ENCODE measurements around the gene NFIA. TPM values are rescaled to one million over a fixed set of nuclear protein-coding genes. Genes with fewer than 3 reads are reported as not detected.

The NFIA gene
- total RNA-seq, 4 donors from 2014 or later: 134 to 183 (median 148) TPM

DNA sequence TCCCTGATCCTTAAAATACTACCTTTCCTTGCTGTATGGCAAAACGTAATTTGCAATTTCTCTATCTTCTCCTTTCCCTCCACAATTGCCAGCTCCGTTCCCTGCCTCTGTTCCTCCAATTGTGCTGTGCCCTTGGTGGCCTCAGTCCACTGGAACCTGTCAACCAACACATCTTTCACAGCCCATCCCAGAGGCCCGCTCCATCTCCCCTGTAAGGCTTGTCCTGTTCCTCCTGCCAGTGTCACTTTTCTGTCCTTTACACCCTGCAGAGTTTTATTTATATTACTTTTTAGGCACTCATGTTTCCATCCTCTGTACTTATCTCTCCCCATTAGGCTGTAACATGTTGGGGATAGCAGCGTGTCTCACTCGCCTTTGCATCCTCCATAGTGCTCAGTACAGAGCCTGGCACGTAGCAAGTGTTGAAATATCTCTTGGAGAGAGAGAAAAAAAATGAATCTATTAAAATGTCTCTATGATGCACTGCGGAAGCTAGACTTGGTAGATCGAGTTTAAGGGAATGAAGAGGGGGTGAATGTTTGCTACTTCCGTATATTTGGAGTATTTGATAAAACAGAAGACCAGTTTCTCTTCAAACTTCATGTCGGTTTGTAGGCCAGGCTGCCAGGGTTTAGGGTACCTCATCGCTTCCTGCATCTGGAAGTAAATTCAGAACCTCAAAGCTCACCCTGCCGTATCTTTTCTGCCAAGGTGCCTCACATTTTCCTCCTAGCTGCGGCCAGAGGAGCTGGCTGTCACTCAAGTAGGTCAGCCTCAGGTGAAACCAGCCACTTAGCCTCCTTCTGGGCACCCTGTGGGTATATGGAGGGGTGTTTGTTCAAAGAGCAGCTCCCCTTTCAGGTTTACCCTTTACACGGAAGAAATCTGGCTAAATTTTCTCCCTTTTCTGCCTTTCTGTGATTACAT is 338.8 kb downstream of the NFIA start:
- 87% methylated on average over 14 of the region's 14 CpGs for WGBS

DNA sequence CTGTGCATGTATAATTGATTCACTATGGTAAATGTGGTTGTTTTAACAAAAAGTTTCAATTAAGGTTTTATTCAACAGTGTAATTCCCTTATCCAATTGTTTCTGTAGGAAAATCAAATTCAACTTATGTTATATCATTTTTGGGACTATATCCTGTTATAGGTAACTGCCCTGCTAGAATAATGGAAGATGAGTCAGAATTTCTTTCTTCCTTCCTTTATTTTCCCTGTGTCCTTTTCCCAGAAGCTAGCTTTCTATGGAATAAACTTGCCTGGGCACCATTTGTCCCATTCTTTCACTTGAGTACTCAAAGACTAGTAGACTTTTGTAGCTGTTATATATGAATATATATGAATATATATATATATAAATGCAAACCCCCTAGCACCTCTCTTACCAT is 341.3 kb downstream of the NFIA start:
- TF ChIP-seq, protein P1, sequence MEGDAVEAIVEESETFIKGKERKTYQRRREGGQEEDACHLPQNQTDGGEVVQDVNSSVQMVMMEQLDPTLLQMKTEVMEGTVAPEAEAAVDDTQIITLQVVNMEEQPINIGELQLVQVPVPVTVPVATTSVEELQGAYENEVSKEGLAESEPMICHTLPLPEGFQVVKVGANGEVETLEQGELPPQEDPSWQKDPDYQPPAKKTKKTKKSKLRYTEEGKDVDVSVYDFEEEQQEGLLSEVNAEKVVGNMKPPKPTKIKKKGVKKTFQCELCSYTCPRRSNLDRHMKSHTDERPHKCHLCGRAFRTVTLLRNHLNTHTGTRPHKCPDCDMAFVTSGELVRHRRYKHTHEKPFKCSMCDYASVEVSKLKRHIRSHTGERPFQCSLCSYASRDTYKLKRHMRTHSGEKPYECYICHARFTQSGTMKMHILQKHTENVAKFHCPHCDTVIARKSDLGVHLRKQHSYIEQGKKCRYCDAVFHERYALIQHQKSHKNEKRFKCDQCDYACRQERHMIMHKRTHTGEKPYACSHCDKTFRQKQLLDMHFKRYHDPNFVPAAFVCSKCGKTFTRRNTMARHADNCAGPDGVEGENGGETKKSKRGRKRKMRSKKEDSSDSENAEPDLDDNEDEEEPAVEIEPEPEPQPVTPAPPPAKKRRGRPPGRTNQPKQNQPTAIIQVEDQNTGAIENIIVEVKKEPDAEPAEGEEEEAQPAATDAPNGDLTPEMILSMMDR (IDR thresholded peaks at IDR 0.05): no peak
- TF ChIP-seq EP300 (IDR thresholded peaks at IDR 0.05) (no peak), POLR2A (IDR thresholded peaks at IDR 0.05; ENCODE audit: low read depth) (no peak), POLR2AphosphoS5 (IDR thresholded peaks at IDR 0.05) (no peak)
- Histone ChIP-seq H3K27me3 (no peaks in the 10 kb centered on the region), H3K27ac (replicated peaks in 1 of 4) (no peak overlapping the region), H3K36me3 (peaks cover 0 to 21% (median 2%) of the 10 kb centered on the region in 4 donors), H3K4me1 (peaks cover 18 to 37% (median 22%) of the 10 kb centered on the region in 4 donors), H3K4me3 (no peak overlapping the region), H3K9me3 (no peaks in the 10 kb centered on the region)
- intact Hi-C loops (cut with DNase I): no loop called here
- DNase-seq (ENCODE audit: extremely low spot score): no peak

More for the DNA sequence above, 338.8 kb downstream of the NFIA start:
- peaks cover 11 to 21% (median 17%) of the 10 kb centered on the region in 4 donors for H3K4me1 ChIP-seq
- no peak overlapping the region for H3K4me3 ChIP-seq
- H3K9me3 ChIP-seq: no peaks in the 10 kb centered on the region
- peak; percentile 81 for DNase-seq (ENCODE audit: extremely low spot score)
- TF ChIP-seq POLR2A (IDR thresholded peaks at IDR 0.05; ENCODE audit: low read depth) (no peak), POLR2AphosphoS5 (IDR thresholded peaks at IDR 0.05) (no peak), EP300 (IDR thresholded peaks at IDR 0.05) (no peak)
- TF ChIP-seq, protein P1 (IDR thresholded peaks at IDR 0.05): no peak
- H3K27me3 ChIP-seq: no peaks in the 10 kb centered on the region
- peaks cover 0 to 24% (median 2%) of the 10 kb centered on the region in 4 donors for H3K36me3 ChIP-seq
- no peak overlapping the region for H3K27ac ChIP-seq (replicated peaks in 1 of 4)
- intact Hi-C loops (cut with DNase I): no loop called here

DNA sequence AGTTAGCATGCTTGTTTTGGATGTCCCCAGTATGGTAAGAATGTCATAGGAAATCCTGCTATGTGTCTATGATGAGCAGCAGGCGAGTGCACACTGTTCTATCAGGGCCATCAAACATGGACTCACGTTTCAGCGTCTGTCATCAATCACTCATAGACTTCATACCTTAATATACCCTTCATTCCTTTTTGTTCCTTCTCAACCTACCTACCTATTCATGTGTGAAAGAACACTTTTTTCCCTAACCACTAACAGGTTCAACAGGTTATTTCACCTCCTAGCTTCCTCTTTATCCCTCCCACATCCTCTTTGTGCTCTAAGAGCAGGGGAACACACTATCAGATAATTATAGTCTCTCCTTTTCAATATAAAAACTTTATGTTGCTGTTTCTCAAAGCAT is 342.0 kb downstream of the NFIA start:
- Histone ChIP-seq H3K4me1 (peaks cover 17 to 31% (median 20%) of the 10 kb centered on the region in 4 donors), H3K9me3 (no peaks in the 10 kb centered on the region), H3K4me3 (no peak overlapping the region), H3K27ac (replicated peaks in 1 of 4) (no peak overlapping the region), H3K27me3 (no peaks in the 10 kb centered on the region), H3K36me3 (peaks cover 0 to 14% (median 2%) of the 10 kb centered on the region in 4 donors)
- WGBS: 90% methylated on average over 3 of the region's 3 CpGs
- DNase-seq (ENCODE audit: extremely low spot score): peak; percentile 42
- no peak for TF ChIP-seq POLR2AphosphoS5 (IDR thresholded peaks at IDR 0.05)
- TF ChIP-seq EP300 (IDR thresholded peaks at IDR 0.05): no peak
- TF ChIP-seq, protein P1 (IDR thresholded peaks at IDR 0.05): no peak
- TF ChIP-seq POLR2A (IDR thresholded peaks at IDR 0.05; ENCODE audit: low read depth): no peak
- intact Hi-C loops (cut with DNase I): no loop called here

DNA sequence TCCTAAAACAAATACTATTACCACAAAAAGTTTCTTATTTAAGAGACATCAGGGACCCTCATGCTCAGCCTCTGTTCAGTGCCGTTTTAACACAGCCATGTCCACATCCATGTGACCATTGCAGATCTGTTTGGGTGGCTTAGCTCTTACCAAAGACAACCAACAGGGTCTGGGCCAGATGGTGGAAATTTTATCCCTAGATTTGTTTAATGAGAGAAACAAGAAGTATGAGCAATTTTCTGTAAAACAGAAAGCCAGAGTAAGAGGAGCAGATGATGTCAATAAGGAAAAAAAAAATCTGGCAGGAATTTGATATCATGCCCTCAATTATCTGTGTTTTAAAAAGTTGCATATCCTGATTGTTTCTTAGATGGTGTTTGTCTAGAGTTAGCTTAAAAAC is 342.7 kb downstream of the NFIA start:
- intact Hi-C loops (cut with DNase I): no loop called here

More for the DNA sequence above, 342.7 kb downstream of the NFIA start:
- Histone ChIP-seq H3K9me3 (no peaks in the 10 kb centered on the region), H3K27ac (replicated peaks in 1 of 4) (no peak overlapping the region), H3K4me3 (no peak overlapping the region), H3K4me1 (peaks cover 12 to 26% (median 18%) of the 10 kb centered on the region in 4 donors), H3K36me3 (peaks cover 0 to 12% (median 2%) of the 10 kb centered on the region in 4 donors), H3K27me3 (no peaks in the 10 kb centered on the region)
- TF ChIP-seq, protein P1 (IDR thresholded peaks at IDR 0.05): no peak
- TF ChIP-seq EP300 (IDR thresholded peaks at IDR 0.05) (no peak), POLR2A (IDR thresholded peaks at IDR 0.05; ENCODE audit: low read depth) (no peak), POLR2AphosphoS5 (IDR thresholded peaks at IDR 0.05) (no peak)
- no peak for DNase-seq (ENCODE audit: extremely low spot score)
- WGBS: 81% methylated on average over 1 of the region's 1 CpG

Measured in esophagus muscularis mucosa (tissue), 4 donors.